DOHH2 (cell line): ENCODE measurements around the gene FAM83F.

Experiments
- CTCF ChIP-seq: fragments of 200-600 bp; sonication (generic); IDR thresholded peaks from one replicate; pipeline ENCODE4 v1.5.1; 2014; ENCODE audit warnings: antibody characterized with exemption, mild to moderate bottlenecking, low read depth, low read length; ENCODE audit not compliant: poor library complexity, severe bottlenecking
- EZH2phosphoT487 ChIP-seq: fragments of 200-600 bp; sonication (generic); IDR thresholded peaks from 2 replicates; pipeline ENCODE4 v1.6.1; 2017; ENCODE audit warnings: borderline replicate concordance, mild to moderate bottlenecking, antibody characterized with exemption, low read length, moderate library complexity, mixed read lengths

- no peak for TF ChIP-seq CTCF
- TF ChIP-seq EZH2phosphoT487 = no peak
Observed at GRCh38 chr22:40035351-40035750, 40.6 kb downstream of the FAM83F start.
